HEK293T (cell line): Measurements from ENCODE around the gene ERAP2.

Experiments
- BHLHE40 ChIP-seq: fragments of 450-650 bp; IDR thresholded peaks from 2 replicates; pipeline ENCODE4 v1.6.1; 2016; ENCODE audit warnings: mild to moderate bottlenecking, moderate library complexity, borderline replicate concordance
- CTBP1 ChIP-seq: fragments of 450-650 bp; IDR thresholded peaks from 2 replicates; pipeline ENCODE4 v1.6.1; 2016; ENCODE audit warnings: borderline replicate concordance
- ELF4 ChIP-seq: fragments of 450-650 bp; IDR thresholded peaks from 2 replicates; pipeline ENCODE4 v1.6.1; 2017; ENCODE audit warnings: antibody characterized with exemption
- FOXM1 ChIP-seq: fragments of 450-650 bp; IDR thresholded peaks from 2 replicates; pipeline ENCODE4 v1.6.1; 2017; ENCODE audit warnings: mild to moderate bottlenecking, borderline replicate concordance
- HDGF ChIP-seq: fragments of 450-650 bp; IDR thresholded peaks from 2 replicates; pipeline ENCODE4 v1.6.1; 2017; ENCODE audit warnings: antibody characterized with exemption, borderline replicate concordance
- LEF1 ChIP-seq: fragments of 450-650 bp; IDR thresholded peaks from 2 replicates; pipeline ENCODE4 v1.6.1; 2017; ENCODE audit warnings: mild to moderate bottlenecking, borderline replicate concordance
- NFRKB ChIP-seq: fragments of 450-650 bp; IDR thresholded peaks from 2 replicates; pipeline ENCODE4 v1.6.1; 2016; ENCODE audit warnings: mild to moderate bottlenecking, moderate library complexity
- PKNOX1 ChIP-seq: fragments of 450-650 bp; IDR thresholded peaks from 2 replicates; pipeline ENCODE4 v1.6.1; 2016
- SUZ12 ChIP-seq: fragments of 450-650 bp; IDR thresholded peaks from 2 replicates; pipeline ENCODE4 v1.6.1; 2016; ENCODE audit warnings: mild to moderate bottlenecking
- TARDBP ChIP-seq: fragments of 450-650 bp; IDR thresholded peaks from 2 replicates; pipeline ENCODE4 v1.6.1; 2016
- ZNF384 ChIP-seq: fragments of 450-650 bp; IDR thresholded peaks from 2 replicates; pipeline ENCODE4 v1.6.1; 2016

GRCh38 chr5:96945144-96945897 lies 69.0 kb downstream of the ERAP2 start:
- TF ChIP-seq BHLHE40: no peak
- no peak for TF ChIP-seq CTBP1
- TF ChIP-seq HDGF: no peak
- no peak for TF ChIP-seq ZNF384
- TF ChIP-seq PKNOX1: no peak
- TF ChIP-seq ELF4: no peak
- no peak for TF ChIP-seq NFRKB
- TF ChIP-seq TARDBP: no peak
- TF ChIP-seq SUZ12: no peak
- TF ChIP-seq FOXM1: no peak
- no peak for TF ChIP-seq LEF1
